ENCODE data around the gene OXCT1. TPM values are rescaled to one million over a fixed set of nuclear protein-coding genes. Genes with fewer than 3 reads are reported as not detected.
A peak's percentile ranks its signal among the peaks of the same experiment; 100 is the strongest.

The OXCT1 gene
- total and polyA plus RNA-seq, 9 of the 15 experiments (the other 6 are each of a cell fraction or from before 2014, with no cell fraction given) = 24.7 to 61.2 (median 41.9) TPM

- TF ChIP-seq CEBPZ (IDR thresholded peaks at IDR 0.05; ENCODE audit: borderline replicate concordance, low read depth, low read length) (no peak), HMG20B (CRISPR knock-in tag; IDR thresholded peaks at IDR 0.05) (no peak), SETDB1 (IDR thresholded peaks at IDR 0.05; ENCODE audit: low read length) (no peak), ZBTB49 (CRISPR knock-in tag; IDR thresholded peaks at IDR 0.05; ENCODE audit: borderline replicate concordance) (no peak; the same call in 1 of the 2 replicates), ZBTB8A (IDR thresholded peaks at IDR 0.05; ENCODE audit: partially characterized antibody) (no peak), ZBTB9 (CRISPR knock-in tag; IDR thresholded peaks at IDR 0.05) (peak; percentile 85), MAX (CRISPR knock-in tag; IDR thresholded peaks at IDR 0.05) (peak; percentile 89), CREBBP (IDR thresholded peaks at IDR 0.05; ENCODE audit: low read depth, low read length) (no peak), DPF2 (IDR thresholded peaks at IDR 0.05) (no peak), PREB (CRISPR knock-in tag; IDR thresholded peaks at IDR 0.05) (0 out of 2 replicates have a peak, but pooled peaks have one; percentile 65), THAP12 (CRISPR knock-in tag; IDR thresholded peaks at IDR 0.05) (peak; percentile 93), ZNF354B (CRISPR knock-in tag; IDR thresholded peaks at IDR 0.05) (no peak), CCAR2 (IDR thresholded peaks at IDR 0.05; ENCODE audit: low read depth, low read length) (no peak), ZNF121 (CRISPR knock-in tag; conservative IDR thresholded peaks at IDR 0.05) (no peak), CHD1 (IDR thresholded peaks at IDR 0.05; ENCODE audit: low read length) (peak; percentile 87), ELF4 (CRISPR knock-in tag; IDR thresholded peaks at IDR 0.05) (peak; percentile 67; the same call in 1 of the 2 replicates)
These were observed 33.9 kb upstream of the OXCT1 start, which contains the start of gene RIMOC1 (continued) for GRCh38 chr5:41903892-41904799.

All from K562 (cell line).